Measurements from ENCODE around the gene ROR1. TPM values are rescaled to one million over a fixed set of nuclear protein-coding genes. Genes with fewer than 3 reads are reported as not detected.

ROR1 gene
- total RNA-seq, 4 donors from 2014 or later: 0.73 to 2.6 (median 1.4) TPM

DNA sequence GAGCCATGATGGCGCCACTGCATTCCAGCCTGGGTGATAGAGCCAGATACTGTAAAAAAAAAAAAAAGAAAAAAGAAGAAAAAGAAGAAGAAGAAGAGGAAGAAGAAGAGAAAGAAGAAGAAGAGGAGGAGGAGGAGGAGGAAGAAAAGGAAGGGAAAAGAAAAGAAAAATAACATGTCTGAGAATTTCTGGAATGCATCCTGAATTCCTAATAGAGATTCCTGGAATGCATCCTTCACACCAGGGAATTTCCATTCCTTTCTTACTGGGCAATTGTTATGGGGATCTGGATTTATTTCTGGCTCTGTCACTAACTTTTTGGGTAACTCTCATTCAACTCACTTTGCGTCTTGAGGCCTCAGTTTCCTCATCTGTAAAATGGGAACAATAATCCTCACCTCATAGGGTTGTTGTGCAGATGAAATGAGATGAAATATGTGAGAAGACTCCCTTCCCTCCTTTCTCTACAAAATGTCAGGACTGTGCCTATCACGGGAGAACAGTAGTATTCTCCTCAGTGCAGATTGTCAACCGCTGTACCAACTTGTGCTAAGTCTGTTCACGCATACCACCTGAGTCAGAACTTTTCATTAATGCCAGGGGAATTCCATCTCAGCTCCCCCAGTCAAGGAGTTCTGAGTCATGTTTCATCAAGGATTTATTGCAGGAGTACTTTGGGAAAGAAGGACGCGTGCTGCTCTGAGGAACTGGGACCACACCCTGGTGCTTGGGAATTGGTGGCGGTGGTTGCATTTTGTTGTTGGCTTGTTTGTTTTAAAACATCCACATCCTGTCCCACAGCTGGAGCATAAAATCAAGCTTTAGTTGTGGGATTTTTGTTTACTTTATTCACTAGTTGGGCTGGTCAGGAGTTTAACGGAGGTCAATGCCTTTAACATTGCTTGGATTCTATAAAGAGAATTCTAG is 42.4 kb upstream of the ROR1 start:
- no peaks in the 10 kb centered on the region for H3K36me3 ChIP-seq
- no peaks in the 10 kb centered on the region for H3K9me3 ChIP-seq
- intact Hi-C loops (cut with DNase I): no loop called here
- DNase-seq: no peak
- no peak overlapping the region for H3K27ac ChIP-seq
- TF ChIP-seq, protein P1, sequence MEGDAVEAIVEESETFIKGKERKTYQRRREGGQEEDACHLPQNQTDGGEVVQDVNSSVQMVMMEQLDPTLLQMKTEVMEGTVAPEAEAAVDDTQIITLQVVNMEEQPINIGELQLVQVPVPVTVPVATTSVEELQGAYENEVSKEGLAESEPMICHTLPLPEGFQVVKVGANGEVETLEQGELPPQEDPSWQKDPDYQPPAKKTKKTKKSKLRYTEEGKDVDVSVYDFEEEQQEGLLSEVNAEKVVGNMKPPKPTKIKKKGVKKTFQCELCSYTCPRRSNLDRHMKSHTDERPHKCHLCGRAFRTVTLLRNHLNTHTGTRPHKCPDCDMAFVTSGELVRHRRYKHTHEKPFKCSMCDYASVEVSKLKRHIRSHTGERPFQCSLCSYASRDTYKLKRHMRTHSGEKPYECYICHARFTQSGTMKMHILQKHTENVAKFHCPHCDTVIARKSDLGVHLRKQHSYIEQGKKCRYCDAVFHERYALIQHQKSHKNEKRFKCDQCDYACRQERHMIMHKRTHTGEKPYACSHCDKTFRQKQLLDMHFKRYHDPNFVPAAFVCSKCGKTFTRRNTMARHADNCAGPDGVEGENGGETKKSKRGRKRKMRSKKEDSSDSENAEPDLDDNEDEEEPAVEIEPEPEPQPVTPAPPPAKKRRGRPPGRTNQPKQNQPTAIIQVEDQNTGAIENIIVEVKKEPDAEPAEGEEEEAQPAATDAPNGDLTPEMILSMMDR (IDR thresholded peaks at IDR 0.05): no peak
- no peak for TF ChIP-seq POLR2A (IDR thresholded peaks at IDR 0.05)
- WGBS, 2 donors: 77 to 82% methylated on average over 9 of the region's 9 CpGs
- no peaks in the 10 kb centered on the region for H3K27me3 ChIP-seq
- no peaks in the 10 kb centered on the region for H3K4me1 ChIP-seq
- no peak overlapping the region for H3K4me3 ChIP-seq (replicated peaks in 1 of 3)

DNA sequence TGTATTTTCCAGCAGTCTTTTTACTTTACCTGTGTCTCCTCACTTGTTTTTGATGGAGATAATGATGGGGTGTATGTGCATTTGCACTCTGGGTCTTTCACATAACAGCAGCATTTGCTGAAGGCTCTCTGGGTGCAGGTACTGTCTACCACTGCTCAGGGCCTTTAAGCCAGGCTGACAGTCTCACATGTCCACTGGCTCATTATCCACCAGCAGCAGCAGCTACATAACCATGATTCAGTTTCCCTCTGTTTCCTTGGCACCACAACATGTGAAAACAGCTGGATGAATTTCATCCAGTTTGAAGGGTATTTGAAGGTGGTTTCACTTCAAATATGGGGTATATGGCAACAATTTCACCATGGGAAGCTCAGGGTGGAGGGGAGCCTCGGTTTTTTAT is 41.2 kb upstream of the ROR1 start:
- intact Hi-C loops (cut with DNase I): no loop called here
- H3K4me1 ChIP-seq: no peaks in the 10 kb centered on the region
- H3K27me3 ChIP-seq: no peaks in the 10 kb centered on the region
- no peak for DNase-seq
- H3K9me3 ChIP-seq: no peaks in the 10 kb centered on the region
- TF ChIP-seq POLR2A (IDR thresholded peaks at IDR 0.05): no peak
- TF ChIP-seq, protein P1 (IDR thresholded peaks at IDR 0.05): no peak
- no peak overlapping the region for H3K27ac ChIP-seq
- H3K36me3 ChIP-seq: no peaks in the 10 kb centered on the region
- 82 to 88% methylated on average over 1 of the region's 1 CpG for WGBS, 2 donors
- no peak overlapping the region for H3K4me3 ChIP-seq (replicated peaks in 1 of 3)

DNA sequence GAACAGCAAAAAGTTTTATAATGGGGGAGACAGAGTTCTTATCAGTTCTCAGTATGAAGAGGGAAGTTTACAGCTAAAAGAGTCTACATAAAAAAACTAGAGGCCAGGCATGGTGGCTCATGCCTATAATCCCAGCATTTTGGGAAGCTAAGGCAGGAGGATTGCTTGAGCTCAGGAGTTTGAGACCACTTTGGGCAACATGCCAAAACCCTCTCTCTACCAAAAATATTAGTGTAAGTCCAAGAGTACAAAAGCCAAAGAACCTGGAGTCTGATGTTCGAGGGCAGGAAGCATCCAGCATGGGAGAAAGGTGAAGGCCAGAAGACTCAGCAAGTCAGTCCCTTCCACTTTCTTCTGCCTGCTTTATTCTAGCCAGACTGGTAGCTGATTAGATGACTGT is 35.0 kb upstream of the ROR1 start:
- WGBS, 2 donors: 71 to 79% methylated on average over 1 of the region's 1 CpG

DNA sequence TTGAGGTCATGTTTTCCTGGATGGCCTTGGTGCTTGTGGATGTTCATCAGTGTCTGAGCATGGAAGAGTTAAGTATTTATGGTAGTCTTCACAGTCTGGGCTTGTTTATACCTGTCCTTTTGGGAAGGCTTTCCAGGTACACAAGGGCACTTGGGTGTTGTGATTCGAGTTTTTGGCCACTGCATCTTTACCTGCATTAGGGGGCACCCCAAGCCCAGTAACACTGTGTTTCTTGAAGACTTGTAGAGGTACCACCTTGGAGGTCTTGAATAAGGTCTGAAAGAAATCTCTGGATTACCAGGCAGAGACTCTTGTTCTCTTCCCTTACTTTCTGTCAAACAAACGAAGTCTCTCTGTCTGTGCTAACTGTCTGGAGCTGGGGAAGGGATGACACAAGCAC is 34.4 kb upstream of the ROR1 start:
- no peak for TF ChIP-seq POLR2A (IDR thresholded peaks at IDR 0.05)
- TF ChIP-seq, protein P1 (IDR thresholded peaks at IDR 0.05): no peak
- Histone ChIP-seq H3K4me3 (replicated peaks in 1 of 3) (no peak overlapping the region), H3K27ac (no peak overlapping the region), H3K27me3 (no peaks in the 10 kb centered on the region), H3K9me3 (no peaks in the 10 kb centered on the region), H3K4me1 (no peaks in the 10 kb centered on the region), H3K36me3 (no peaks in the 10 kb centered on the region)
- WGBS, 2 donors: 76 to 79% methylated on average over 2 of the region's 2 CpGs
- intact Hi-C loops (cut with DNase I): no loop called here
- no peak for DNase-seq

More for the DNA sequence above, 35.0 kb upstream of the ROR1 start:
- no peaks in the 10 kb centered on the region for H3K36me3 ChIP-seq
- no peaks in the 10 kb centered on the region for H3K27me3 ChIP-seq
- no peaks in the 10 kb centered on the region for H3K9me3 ChIP-seq
- TF ChIP-seq POLR2A (IDR thresholded peaks at IDR 0.05): no peak
- TF ChIP-seq, protein P1 (IDR thresholded peaks at IDR 0.05): no peak
- no peak overlapping the region for H3K4me3 ChIP-seq (replicated peaks in 1 of 3)
- intact Hi-C loops (cut with DNase I): no loop called here
- H3K4me1 ChIP-seq: no peaks in the 10 kb centered on the region
- H3K27ac ChIP-seq: no peak overlapping the region
- no peak for DNase-seq

DNA sequence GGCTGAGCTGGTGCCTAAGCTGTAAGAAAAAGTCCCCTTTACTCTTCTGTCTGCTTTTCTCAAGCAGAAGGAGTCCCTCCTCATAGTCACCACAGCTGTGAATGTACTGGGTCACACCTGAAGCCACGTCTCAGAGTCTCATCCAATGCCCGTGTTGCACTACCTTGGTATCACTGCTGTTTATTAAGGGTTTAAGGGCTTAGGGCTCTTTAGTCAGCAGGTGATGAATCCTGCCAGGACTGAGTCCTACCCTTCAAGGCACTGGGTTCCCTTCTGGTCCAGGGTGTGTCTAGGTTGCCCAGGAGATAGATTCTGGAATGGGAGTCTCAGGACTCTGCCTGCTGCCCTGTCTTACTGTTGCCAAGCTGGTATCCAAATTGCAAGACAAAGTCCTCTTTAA is 33.4 kb upstream of the ROR1 start:
- 100% methylated on average over 2 of the region's 2 CpGs for WGBS, 2 donors
- intact Hi-C loops (cut with DNase I): no loop called here
- TF ChIP-seq POLR2A (IDR thresholded peaks at IDR 0.05): no peak
- TF ChIP-seq, protein P1 (IDR thresholded peaks at IDR 0.05): no peak
- Histone ChIP-seq H3K27ac (no peak overlapping the region), H3K4me1 (no peaks in the 10 kb centered on the region), H3K27me3 (no peaks in the 10 kb centered on the region), H3K36me3 (no peaks in the 10 kb centered on the region), H3K4me3 (replicated peaks in 1 of 3) (no peak overlapping the region), H3K9me3 (no peaks in the 10 kb centered on the region)
- DNase-seq: no peak

Data from thyroid gland (tissue), 4 donors.